IMR-90 (cell line): ENCODE measurements around the gene COG7. TPM values are rescaled to one million over a fixed set of nuclear protein-coding genes. Genes with fewer than 3 reads are reported as not detected.

Experiments used
- ATAC-seq: fragments of 200-7000 bp; cut with Tn5 transposase; 2 replicates; pipeline ENCODE4 v1.9.1; 2020; ENCODE audit warnings: low read depth, mild to moderate bottlenecking, moderate library complexity
- BruUV-seq: library from RNA; stranded (reverse); fragments of 400-500 nt; replicated peaks from 2 replicates; lab custom pipeline; 2021; lab: Mats Ljungman, UMichigan
- CTCF ChIA-PET: fragments of 300-600 bp; formaldehyde crosslinking; extraction: SDS; loops from one replicate; lab custom pipeline; 2021; ENCODE audit warnings: antibody characterized with exemption; lab: Yijun Ruan, JAX
- POLR2A ChIA-PET: fragments of 300-600 bp; sonication (Branson Sonifier 250); formaldehyde crosslinking; loops from one replicate; lab custom pipeline; 2022; ENCODE audit warnings: antibody characterized with exemption; ENCODE audit not compliant: unreplicated experiment; lab: Charles Lee
- DNase-seq: peaks from one replicate; pipeline ENCODE4 v3.0.0; 2013
- H2AFZ ChIP-seq: replicated peaks from 2 replicates; pipeline ENCODE3; 2013; ENCODE audit warnings: low read length, mild to moderate bottlenecking; ENCODE audit not compliant: poor library complexity
- H2AK5ac ChIP-seq: 2 replicates; pipeline ENCODE4 v1.6.1; 2013; ENCODE audit warnings: low read depth, low read length, inconsistent platforms
- H2AK9ac ChIP-seq: replicated peaks from 2 replicates; pipeline ENCODE3; 2013; ENCODE audit warnings: mild to moderate bottlenecking, low read depth, low read length, moderate library complexity; ENCODE audit not compliant: poor library complexity
- H2BK120ac ChIP-seq: 2 replicates; pipeline ENCODE4 v1.6.1; 2013; ENCODE audit warnings: low read depth, low read length, inconsistent platforms
- H2BK15ac ChIP-seq: 3 replicates; pipeline ENCODE4 v1.6.1; 2013; ENCODE audit warnings: low read depth, low read length, inconsistent platforms
- H2BK20ac ChIP-seq: 2 replicates; pipeline ENCODE4 v1.6.1; 2013; ENCODE audit warnings: low read depth, mild to moderate bottlenecking, inconsistent platforms, low read length, moderate library complexity
- H2BK5ac ChIP-seq: 2 replicates; pipeline ENCODE4 v1.6.1; 2013; ENCODE audit warnings: mild to moderate bottlenecking, low read depth, low read length, inconsistent platforms; ENCODE audit not compliant: poor library complexity, severe bottlenecking
- H3K14ac ChIP-seq: replicated peaks from 2 replicates; pipeline ENCODE4 v1.6.1; 2013; ENCODE audit warnings: low read depth, low read length, inconsistent platforms
- H3K18ac ChIP-seq: 2 replicates; pipeline ENCODE4 v1.6.1; 2013; ENCODE audit warnings: low read depth, low read length, control low read depth
- H3K23ac ChIP-seq: 2 replicates; pipeline ENCODE4 v1.6.1; 2013; ENCODE audit warnings: low read depth, low read length, inconsistent platforms
- H3K27ac ChIP-seq: 2 replicates; pipeline ENCODE4 v1.5.1; 2013; ENCODE audit warnings: mild to moderate bottlenecking, control low read depth, low read length; ENCODE audit not compliant: insufficient read depth
- H3K27me3 ChIP-seq: 2 replicates; pipeline ENCODE4 v1.6.1; 2013; ENCODE audit warnings: low read length; ENCODE audit not compliant: control insufficient read depth, insufficient read depth
- H3K36me3 ChIP-seq: 2 replicates; pipeline ENCODE4 v1.6.1; 2013; ENCODE audit warnings: low read length, mixed read lengths; ENCODE audit not compliant: control insufficient read depth, insufficient read depth
- H3K4ac ChIP-seq: 2 replicates; pipeline ENCODE4 v1.6.1; 2013; ENCODE audit warnings: low read depth, low read length, inconsistent platforms
- H3K4me1 ChIP-seq: 2 replicates; pipeline ENCODE4 v1.6.1; 2013; ENCODE audit warnings: low read length, mixed read lengths; ENCODE audit not compliant: control insufficient read depth, insufficient read depth
- H3K4me2 ChIP-seq: 2 replicates; pipeline ENCODE4 v1.6.1; 2013; ENCODE audit warnings: low read depth, mild to moderate bottlenecking, control low read depth, low read length, moderate library complexity
- H3K4me3 ChIP-seq: 2 replicates; pipeline ENCODE4 v1.5.1; 2013; ENCODE audit warnings: low read depth, mild to moderate bottlenecking, control low read depth, low read length, moderate library complexity; ENCODE audit not compliant: insufficient read depth
- H3K56ac ChIP-seq: 2 replicates; pipeline ENCODE4 v1.6.1; 2013; ENCODE audit warnings: low read length, inconsistent platforms; ENCODE audit not compliant: insufficient read depth; ENCODE audit errors: extremely low read depth
- H3K79me1 ChIP-seq, 2 experiments: 2 replicates each; pipeline ENCODE4 v1.6.1; 2013; ENCODE audit warnings: low read length in 2 of 2, inconsistent platforms in 1 of 2, low read depth in 1 of 2
- H3K9ac ChIP-seq: 2 replicates; pipeline ENCODE4 v1.6.1; 2013; ENCODE audit warnings: low read depth, low read length, control low read depth
- H3K9me1 ChIP-seq: 2 replicates; pipeline ENCODE4 v1.6.1; 2013; ENCODE audit warnings: low read length, inconsistent platforms; ENCODE audit not compliant: insufficient read depth
- H3K9me3 ChIP-seq: 2 replicates; pipeline ENCODE4 v1.6.1; 2013; ENCODE audit warnings: low read length; ENCODE audit not compliant: control insufficient read depth, insufficient read depth
- H4K20me1 ChIP-seq: 2 replicates; pipeline ENCODE4 v1.6.1; 2013; ENCODE audit warnings: low read length, inconsistent platforms; ENCODE audit not compliant: insufficient read depth
- H4K5ac ChIP-seq: 2 replicates; pipeline ENCODE4 v1.6.1; 2013; ENCODE audit warnings: mild to moderate bottlenecking, low read depth, low read length, control low read depth
- H4K8ac ChIP-seq, 2 experiments: 2 replicates each; pipeline ENCODE4 v1.6.1; 2013; ENCODE audit warnings: low read depth in 2 of 2, low read length in 2 of 2, control low read depth in 1 of 2, inconsistent platforms in 1 of 2
- H4K91ac ChIP-seq: 2 replicates; pipeline ENCODE4 v1.6.1; 2013; ENCODE audit warnings: low read depth, low read length, inconsistent platforms; ENCODE audit not compliant: insufficient read depth
- BHLHE40 ChIP-seq: fragments of 150-350 bp; IDR thresholded peaks from 2 replicates; pipeline ENCODE4 v1.6.1; 2016; ENCODE audit warnings: mild to moderate bottlenecking, low read depth, low read length
- CEBPB ChIP-seq: IDR thresholded peaks from 2 replicates; pipeline ENCODE4 v1.6.1; 2012; ENCODE audit warnings: low read depth, low read length, improper control_type of control experiment
- CHD1 ChIP-seq: IDR thresholded peaks from 2 replicates; pipeline ENCODE4 v1.6.1; 2012; ENCODE audit warnings: low read depth, low read length, improper control_type of control experiment
- CTCF ChIP-seq: conservative IDR thresholded peaks from 2 replicates; pipeline ENCODE4 v1.5.1; 2012; ENCODE audit warnings: mild to moderate bottlenecking, low read depth, low read length, improper control_type of control experiment
- MAFK ChIP-seq: IDR thresholded peaks from 2 replicates; pipeline ENCODE4 v1.6.1; 2012; ENCODE audit warnings: low read depth, low read length, improper control_type of control experiment
- NFE2L2 ChIP-seq: fragments of 150-350 bp; IDR thresholded peaks from 2 replicates; pipeline ENCODE4 v1.6.1; 2016; ENCODE audit warnings: low read depth, mild to moderate bottlenecking, low read length
- RFX5 ChIP-seq: IDR thresholded peaks from 2 replicates; pipeline ENCODE4 v1.8.0; 2012; ENCODE audit warnings: low read depth, mild to moderate bottlenecking, low read length, moderate library complexity
- SMC3 ChIP-seq: fragments of 150-350 bp; IDR thresholded peaks from 2 replicates; pipeline ENCODE4 v1.6.1; 2016; ENCODE audit warnings: low read depth, mild to moderate bottlenecking, antibody characterized with exemption, low read length, moderate library complexity
- WGBS, 2 experiments: methylation state at CpG; one replicate each; pipeline versions ENCODE4 v1.1.5 to v1.1.7; 2013; ENCODE audit warnings: missing lambda C conversion rate in 2 of 2; ENCODE audit not compliant: insufficient read length in 1 of 2; ENCODE audit errors: extremely low coverage in 2 of 2; 5-methylcytosine and 5-hydroxymethylcytosine counted together
- dilution Hi-C: fragments of 300-500 bp; cut with HindIII; formaldehyde crosslinking; loops from one replicate; pipeline ENCODE4 v1.14.3; 2018; ENCODE audit warnings: low sequenced_read_pairs; ENCODE audit not compliant: unreplicated experiment
- in situ Hi-C: fragments of 300-500 bp; cut with MboI; formaldehyde crosslinking; loops from 3 replicates; pipeline ENCODE4 v1.14.3; 2019; ENCODE audit warnings: low sequenced_read_pairs, inconsistent platforms, mixed read lengths
- intact Hi-C: fragments of 100-400 bp; cut with micrococcal nuclease; formaldehyde crosslinking; loops from 2 replicates; pipeline ENCODE4 v1.10.0; 2022
- polyA plus RNA-seq, 3 experiments: library from polyadenylated mRNA; depleted of rRNA; stranded (reverse); fragments of >200 nt; gene quantifications; 2 replicates each; pipeline ENCODE4 v1.2.3, GENCODE V29; 2012; ENCODE audit warnings: low replicate concordance in 1 of 3
- total RNA-seq: library from RNA; depleted of rRNA; stranded (reverse); fragments of >200 nt; gene quantifications from 2 replicates; pipeline ENCODE4 v1.2.3, GENCODE V29; 2012

COG7 gene
- total and polyA plus RNA-seq, 2 of the 4 experiments (the other 2 are of a cell fraction): 28.5 to 43.7 TPM

- ChIA-PET POLR2A (no interaction called here), CTCF (no interaction called here)
- Histone ChIP-seq H2BK5ac (no peak overlapping the region), H2BK15ac (no peak overlapping the region), H4K5ac (no peak overlapping the region), H4K91ac (no peak overlapping the region), H2AK5ac (no peak overlapping the region), H3K4me2 (no peak overlapping the region), H3K9me1 (no peaks in the 10 kb centered on the region), H2BK120ac (no peak overlapping the region), H4K8ac (no peak overlapping the region), H3K14ac (no peak overlapping the region), H3K4me1 (no peaks in the 10 kb centered on the region), H3K4ac (no peak overlapping the region), H3K79me1 (no peaks in the 10 kb centered on the region), H3K18ac (no peak overlapping the region), H3K27ac (no peak overlapping the region), H3K9ac (no peak overlapping the region), H4K20me1 (no peaks in the 10 kb centered on the region), H2BK20ac (no peak overlapping the region), H2AK9ac (no peak overlapping the region), H3K4me3 (no peak overlapping the region), H2AFZ (no peak overlapping the region), H3K56ac (no peak overlapping the region), H3K9me3 (no peaks in the 10 kb centered on the region), H3K36me3 (peaks cover 52% of the 10 kb centered on the region), H3K23ac (no peak overlapping the region), H3K27me3 (no peaks in the 10 kb centered on the region)
- 93% methylated on average over 2 of the region's 4 CpGs; no CpG with 5 or more reads in 1 of the 2 experiments for WGBS, 2 experiments
- dilution Hi-C loops: no loop called here
- no peak for TF ChIP-seq CEBPB
- no peak for TF ChIP-seq CHD1
- TF ChIP-seq RFX5: no peak
- TF ChIP-seq SMC3: no peak
- TF ChIP-seq BHLHE40: no peak
- TF ChIP-seq CTCF: no peak
- TF ChIP-seq NFE2L2: no peak
- no peak for TF ChIP-seq MAFK
- intact Hi-C loops: no loop called here
- ATAC-seq (no peak), DNase-seq (no peak)
- in situ Hi-C loops: no loop called here
- BruUV-seq: no TSS peak
Measured at GRCh38 chr16:23480257-23480656, 27.3 kb upstream of the COG7 start.
